Endothelial cell of umbilical vein (primary cell): ENCODE data around the gene IPO4. TPM values are rescaled to one million over a fixed set of nuclear protein-coding genes. Genes with fewer than 3 reads are reported as not detected.

ENCODE experiments used
- BruUV-seq: library from RNA; stranded (reverse); fragments of 400-500 nt; replicated peaks from 2 replicates; lab custom pipeline; 2021; lab: Mats Ljungman, UMichigan
- CTCF ChIA-PET: fragments of 300-600, 350-600 bp; sonication (Branson Sonifier 250); formaldehyde crosslinking; loops from one replicate; lab custom pipeline; 2021; ENCODE audit warnings: antibody characterized with exemption, inconsistent platforms; lab: Charles Lee
- POLR2A ChIA-PET: fragments of 300-600, 350-600 bp; sonication (Branson Sonifier 250); formaldehyde crosslinking; loops from one replicate; lab custom pipeline; 2021; ENCODE audit warnings: antibody characterized with exemption, inconsistent platforms; lab: Charles Lee
- DNase-seq: peaks from one replicate; pipeline ENCODE4 v3.0.0-alpha.2; 2011; ENCODE audit warnings: low read depth, low spot score
- FAIRE-seq: peaks from 2 replicates; lab custom pipeline; 2011; peaks lifted over from hg19 to GRCh38; lab: Jason Lieb, UNC
- H2AFZ ChIP-seq: 2 replicates; pipeline ENCODE4 v1.6.0; 2012; ENCODE audit warnings: low read depth, low read length, control low read depth, inconsistent platforms
- H3K27ac ChIP-seq: 2 replicates; pipeline ENCODE4 v1.5.1; 2011; ENCODE audit warnings: low read depth, mild to moderate bottlenecking, control low read depth, low read length, moderate library complexity; ENCODE audit not compliant: insufficient read depth
- H3K27me3 ChIP-seq, 2 experiments: 2 replicates each; pipeline versions ENCODE4 v1.6.0 to v1.6.1; 2011; ENCODE audit warnings: low read length in 2 of 2, mixed read lengths in 1 of 2; ENCODE audit not compliant: control insufficient read depth in 2 of 2, insufficient read depth in 2 of 2
- H3K36me3 ChIP-seq, 2 experiments: 2 replicates in 1 of 2; 3 replicates in 1 of 2; pipeline ENCODE4 v1.5.1; 2011; ENCODE audit warnings: low read length in 2 of 2, mild to moderate bottlenecking in 1 of 2, moderate library complexity in 1 of 2; ENCODE audit not compliant: control insufficient read depth in 2 of 2, insufficient read depth in 2 of 2; ENCODE audit errors: extremely low read depth in 1 of 2
- H3K4me1 ChIP-seq: 3 replicates; pipeline ENCODE4 v1.5.1; 2011; ENCODE audit warnings: mild to moderate bottlenecking, low read length; ENCODE audit not compliant: control insufficient read depth, insufficient read depth; ENCODE audit errors: extremely low read depth
- H3K4me2 ChIP-seq: 2 replicates; pipeline ENCODE4 v1.6.1; 2011; ENCODE audit warnings: low read length, control low read depth, mixed read lengths; ENCODE audit not compliant: insufficient read depth
- H3K4me3 ChIP-seq, 3 experiments: fragments of 200-600 bp in 1 of 3; sonication (generic), shearing (Covaris generic) in 1 of 3; replicated peaks in 1 of 3; 2 replicates each; pipeline ENCODE4 v1.5.1; 2011 to 2016; ENCODE audit warnings: control low read depth in 3 of 3, low read length in 3 of 3, mild to moderate bottlenecking in 2 of 3, inconsistent platforms in 1 of 3, low read depth in 1 of 3, moderate library complexity in 1 of 3; ENCODE audit not compliant: insufficient read depth in 1 of 3
- H3K79me2 ChIP-seq: 2 replicates; pipeline ENCODE4 v1.6.0; 2012; ENCODE audit warnings: low read length, inconsistent platforms; ENCODE audit not compliant: control insufficient read depth, insufficient read depth
- H3K9ac ChIP-seq: replicated peaks from 2 replicates; pipeline ENCODE3; 2011; ENCODE audit warnings: low read length, control low read depth; ENCODE audit not compliant: insufficient read depth; ENCODE audit errors: extremely low read depth
- H3K9me1 ChIP-seq: replicated peaks from 3 replicates; pipeline ENCODE4 v1.6.0; 2011; ENCODE audit warnings: mild to moderate bottlenecking, low read length; ENCODE audit not compliant: control insufficient read depth, insufficient read depth; ENCODE audit errors: extremely low read depth
- H3K9me3 ChIP-seq: replicated peaks from 2 replicates; pipeline ENCODE4 v1.5.1; 2012; ENCODE audit warnings: low read length, inconsistent platforms; ENCODE audit not compliant: control insufficient read depth, insufficient read depth
- H4K20me1 ChIP-seq: replicated peaks from 2 replicates; pipeline ENCODE3; 2011; ENCODE audit warnings: mild to moderate bottlenecking, low read length; ENCODE audit not compliant: control insufficient read depth, insufficient read depth; ENCODE audit errors: extremely low read depth
- CTCF ChIP-seq, 2 donors: IDR thresholded peaks; 1 replicate in 1 of 2; 2 replicates in 1 of 2; pipeline ENCODE4 v1.5.1; 2011; ENCODE audit warnings: low read length in 2 of 2, mild to moderate bottlenecking in 2 of 2, moderate library complexity in 2 of 2, control low read depth in 1 of 2, inconsistent platforms in 1 of 2, low read depth in 1 of 2; ENCODE audit not compliant: insufficient read depth in 1 of 2; ENCODE audit errors: extremely low read depth in 1 of 2
- EZH2 ChIP-seq: IDR thresholded peaks from 2 replicates; pipeline ENCODE4 v1.6.1; 2012; ENCODE audit warnings: borderline replicate concordance, low read depth, mild to moderate bottlenecking, moderate library complexity, low read length, inconsistent platforms; ENCODE audit not compliant: severe bottlenecking
- FOS ChIP-seq: IDR thresholded peaks from 2 replicates; pipeline ENCODE4 v1.6.1; 2011; ENCODE audit warnings: mild to moderate bottlenecking, low read length, moderate library complexity, borderline replicate concordance; ENCODE audit not compliant: insufficient read depth
- GATA2 ChIP-seq: IDR thresholded peaks from 2 replicates; pipeline ENCODE4 v1.7.0; 2011; ENCODE audit warnings: low read depth, mild to moderate bottlenecking, moderate library complexity, mixed read lengths, low read length; ENCODE audit not compliant: insufficient read length, insufficient read depth
- JUN ChIP-seq: IDR thresholded peaks from 2 replicates; pipeline ENCODE4 v1.6.1; 2011; ENCODE audit warnings: borderline replicate concordance, low read depth; ENCODE audit not compliant: insufficient read length, insufficient read depth
- MAX ChIP-seq: IDR thresholded peaks from 2 replicates; pipeline ENCODE4 v1.6.1; 2011; ENCODE audit not compliant: insufficient read depth, insufficient read length
- MYC ChIP-seq: IDR thresholded peaks from one replicate; pipeline ENCODE4 v1.6.1; 2011; ENCODE audit warnings: mild to moderate bottlenecking, low read depth, low read length
- dilution Hi-C: fragments of 300-500 bp; cut with MboI; formaldehyde crosslinking; loops from one replicate; pipeline ENCODE4 v1.15.0; 2019; ENCODE audit warnings: low sequenced_read_pairs; ENCODE audit not compliant: extremely low pct_ligation_motif_present
- intact Hi-C: fragments of 100-400 bp; cut with micrococcal nuclease; formaldehyde crosslinking; loops from one replicate; pipeline ENCODE4 v1.10.0; 2022
- polyA plus RNA-seq, 4 experiments: library from polyadenylated mRNA; depleted of rRNA in 3 of 4; stranded (reverse) in 3 of 4; unstranded in 1 of 4; fragments of >200 nt; gene quantifications; 2 replicates each; pipeline versions ENCODE4 v1.2.1 to v1.2.3, GENCODE V29; 2011 to 2012; ENCODE audit warnings: missing spikeins in 1 of 4
- total RNA-seq: library from RNA; stranded (reverse); gene quantifications from 2 replicates; pipeline ENCODE4 v1.2.3, GENCODE V29; 2021

IPO4 gene
- total and polyA plus RNA-seq, 2 donors (not counting 3 experiments of a cell fraction or from before 2014, with no cell fraction given), result 24.6 to 66.5 TPM

GRCh38 chr14:24139272-24139934 is 49.2 kb downstream of the IPO4 start:
- no peak overlapping the region for H2AFZ ChIP-seq
- intact Hi-C loops, result no loop called here
- no peaks in the 10 kb centered on the region for H3K9me3 ChIP-seq
- POLR2A ChIA-PET, result no interaction called here
- TF ChIP-seq JUN (no peak), EZH2 (no peak), MAX (no peak), MYC (no peak), CTCF (IDR thresholded peaks at IDR 0.05; ENCODE audit: extremely low read depth in 1 of 2, insufficient read depth in 1 of 2, low read depth in 1 of 2, low read length in 2 of 2) (no peak), FOS (no peak), GATA2 (no peak)
- H3K9ac ChIP-seq, result no peak overlapping the region
- no peaks in the 10 kb centered on the region for H3K9me1 ChIP-seq
- FAIRE-seq (no peak), DNase-seq (no peak)
- H3K27me3 ChIP-seq, result no peaks in the 10 kb centered on the region
- peak overlapping the region; percentile 44 for H3K4me2 ChIP-seq
- H3K4me3 ChIP-seq, result no peak overlapping the region
- H4K20me1 ChIP-seq, result no peaks in the 10 kb centered on the region
- dilution Hi-C loops, result no loop called here
- H3K36me3 ChIP-seq, result peaks cover 6 to 23% of the 10 kb centered on the region in 2 experiments
- no TSS peak for BruUV-seq
- peaks cover 19% of the 10 kb centered on the region for H3K4me1 ChIP-seq
- peaks cover 21% of the 10 kb centered on the region for H3K79me2 ChIP-seq
- H3K27ac ChIP-seq, result no peak overlapping the region
- CTCF ChIA-PET, result no interaction called here
